Measurements from ENCODE around the gene PRRG1.
"Not testable (repeated sequence)": the region's sequence is repeated elsewhere in the genome, so short reads cannot be mapped to it uniquely, and the experiment has no call there.

GRCh38 chrX:37484335-37484734 is 135.2 kb downstream of the PRRG1 start:
- TF ChIP-seq CTCF (conservative IDR thresholded peaks at IDR 0.05 in 1 of 2, IDR thresholded peaks at IDR 0.05 in 1 of 2; ENCODE audit: extremely low read depth in 1 of 2, insufficient read depth in 1 of 2, low read depth in 1 of 2, low read length in 2 of 2); EZH2 (IDR thresholded peaks at IDR 0.05; ENCODE audit: borderline replicate concordance, low read length): not testable (repeated sequence)

Measured in mammary epithelial cell (primary cell).